GM18519 (cell line): Measurements from ENCODE around the gene MBOAT1.
"Not testable (repeated sequence)": the region's sequence is repeated elsewhere in the genome, so short reads cannot be mapped to it uniquely, and the experiment has no call there.

Source experiments
- ATAC-seq: cut with Tn5 transposase; IDR thresholded peaks from one replicate; pipeline ENCODE4 v1.9.1; 2021; ENCODE audit warnings: mild to moderate bottlenecking, moderate library complexity; ENCODE audit not compliant: unreplicated experiment, low FRiP score

The MBOAT1 gene

DNA sequence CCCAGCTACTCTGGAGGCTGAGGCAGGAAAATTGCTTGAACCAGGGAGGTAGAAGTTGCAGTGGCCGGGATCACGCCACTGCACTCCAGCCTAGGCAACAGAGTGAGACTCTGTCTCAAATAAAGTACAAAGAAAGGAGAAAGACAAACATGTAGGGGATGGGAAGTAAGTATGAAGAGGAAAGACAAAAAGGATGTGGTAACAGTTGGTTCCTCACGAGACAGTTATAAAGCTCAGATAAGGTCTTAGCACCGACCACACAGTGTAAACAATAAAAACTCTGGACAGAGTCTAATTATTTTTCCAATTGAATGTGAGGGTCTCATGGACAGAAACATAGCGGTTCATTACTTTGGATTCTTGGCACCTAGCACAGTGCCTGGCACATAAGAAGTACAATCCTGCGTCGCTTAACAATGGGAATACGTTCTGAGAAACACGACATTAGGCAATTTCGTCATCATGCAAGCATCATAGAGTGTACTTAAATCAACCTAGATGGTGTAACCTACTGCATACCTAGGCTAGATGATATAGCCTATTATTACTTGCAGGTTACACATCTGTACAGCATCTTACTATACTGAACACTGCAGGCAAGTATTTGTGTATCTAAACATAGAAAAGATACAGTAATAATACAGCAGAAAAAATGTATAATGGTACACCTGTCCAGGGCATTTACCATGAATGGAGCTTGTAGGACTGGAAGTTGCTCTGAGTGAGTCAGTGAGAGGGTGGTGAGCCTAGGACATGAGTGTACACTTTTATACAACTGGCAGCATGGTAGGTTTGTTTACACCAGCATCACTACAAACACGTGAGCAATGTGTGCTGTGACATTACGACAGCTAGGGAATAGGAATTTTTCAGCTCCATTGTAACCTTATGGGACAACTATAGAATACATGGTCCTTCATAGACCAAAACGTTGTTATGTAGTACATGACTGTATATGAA is 38.2 kb downstream of the MBOAT1 start:
- ATAC-seq, result peak; percentile 58

DNA sequence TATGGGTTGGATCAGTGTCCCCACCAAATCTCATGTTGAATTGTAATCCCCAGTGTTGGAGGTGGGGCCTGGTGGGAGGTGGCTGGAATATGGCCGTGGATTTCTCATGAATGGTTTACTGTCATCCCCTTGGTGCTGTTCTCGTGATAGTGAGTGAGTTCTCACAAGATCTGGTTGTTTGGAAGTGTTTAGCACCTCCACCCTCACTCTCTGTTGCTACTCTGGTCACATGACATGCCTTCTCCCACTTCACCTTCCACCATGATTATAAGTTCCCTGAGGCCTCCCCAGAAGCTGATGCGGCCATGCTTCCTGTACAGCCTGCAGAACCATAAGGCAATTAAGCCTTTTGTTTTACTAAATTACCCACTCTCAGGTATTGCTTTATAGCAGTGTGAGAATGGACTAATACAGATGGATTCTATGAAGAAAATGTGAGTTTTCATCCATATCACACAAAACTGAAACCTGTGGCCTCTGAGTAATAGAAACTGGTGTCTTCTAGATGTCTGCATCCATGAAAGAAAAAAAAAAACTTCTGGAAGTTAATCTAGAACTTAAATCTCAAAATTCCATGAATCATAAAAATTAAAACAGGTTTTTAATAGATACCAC is 39.3 kb downstream of the MBOAT1 start:
- ATAC-seq, result no peak

- ATAC-seq, result no peak
These were observed 41.7 kb downstream of the MBOAT1 start for GRCh38 chr6:20170455-20171148.

- no peak for ATAC-seq
These were observed 42.5 kb downstream of the MBOAT1 start for GRCh38 chr6:20169786-20170185.

DNA sequence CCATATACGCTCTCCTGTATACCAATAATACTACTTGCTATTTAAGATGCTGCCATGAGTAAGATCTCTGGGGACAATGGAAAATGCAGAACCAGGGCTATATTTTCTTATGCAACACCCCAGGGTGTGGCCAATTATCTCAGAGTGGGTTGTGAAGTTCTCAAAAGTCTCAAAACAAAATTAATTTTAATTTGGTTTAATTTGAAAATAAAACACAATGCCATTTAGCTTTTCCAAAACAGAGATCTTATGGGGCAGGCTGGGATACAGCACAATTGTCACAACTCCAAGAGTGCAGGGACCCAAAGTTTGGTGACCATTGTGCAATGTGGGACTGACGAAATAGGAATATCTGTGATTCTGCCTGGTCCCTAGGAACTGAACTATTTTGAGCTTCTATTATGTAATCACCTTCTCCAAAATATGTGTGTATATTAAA is 43.1 kb downstream of the MBOAT1 start:
- ATAC-seq, result no peak

DNA sequence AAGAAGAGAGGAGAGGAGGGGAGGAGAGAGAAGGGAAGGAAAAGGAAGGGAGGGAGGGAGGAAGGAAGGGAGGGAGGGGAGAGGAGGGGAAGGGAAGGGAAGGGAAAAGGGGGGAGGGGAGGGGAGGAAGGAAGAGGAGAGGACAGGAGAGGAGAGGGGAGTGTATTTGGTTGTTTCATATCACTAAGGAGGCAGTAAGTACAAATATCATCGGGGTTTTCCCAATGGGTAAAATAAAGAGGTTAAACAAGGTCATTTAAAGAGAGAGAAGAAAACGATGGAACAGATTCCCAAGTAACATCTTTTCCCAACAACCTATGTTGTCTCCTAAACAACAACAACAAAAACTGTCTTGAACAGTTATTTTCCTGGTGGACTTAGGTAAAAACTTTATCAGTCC is 43.6 kb downstream of the MBOAT1 start:
- ATAC-seq, result no peak

- no peak for ATAC-seq
These were observed 44.7 kb downstream of the MBOAT1 start for GRCh38 chr6:20167601-20168000.

- ATAC-seq, result no peak
These were observed 46.1 kb downstream of the MBOAT1 start for GRCh38 chr6:20166210-20166609.

GRCh38 chr6:20162515-20162914 is 49.8 kb downstream of the MBOAT1 start:
- ATAC-seq, result no peak

GRCh38 chr6:20160541-20161283 is 51.6 kb downstream of the MBOAT1 start:
- ATAC-seq, result no peak

- no peak for ATAC-seq
These were observed 52.3 kb downstream of the MBOAT1 start for GRCh38 chr6:20159781-20160540.

- ATAC-seq, result no peak
These were observed 53.2 kb downstream of the MBOAT1 start for GRCh38 chr6:20159098-20159497.

DNA sequence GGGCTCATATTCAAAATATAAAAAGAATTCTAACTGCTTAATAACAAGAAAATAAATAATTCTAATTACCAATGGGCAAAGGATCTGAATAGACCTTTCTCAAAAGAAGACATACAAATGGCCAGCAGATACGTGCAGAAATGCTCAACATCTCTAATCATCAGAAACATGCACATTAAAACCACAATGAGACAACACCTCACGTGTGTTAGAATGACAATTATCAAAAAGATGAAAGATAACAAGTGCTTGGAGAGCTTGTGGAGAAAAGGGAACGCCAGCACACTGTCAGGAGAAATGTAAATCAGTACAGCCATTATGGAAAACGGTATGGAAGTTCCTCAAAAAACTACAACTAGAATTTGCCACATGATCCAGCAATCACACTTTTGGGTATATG is 53.6 kb downstream of the MBOAT1 start:
- no peak for ATAC-seq

- ATAC-seq, result no peak
These were observed 55.4 kb downstream of the MBOAT1 start for GRCh38 chr6:20156824-20157223.

- no peak for ATAC-seq
These were observed 57.5 kb downstream of the MBOAT1 start for GRCh38 chr6:20154753-20155152.

DNA sequence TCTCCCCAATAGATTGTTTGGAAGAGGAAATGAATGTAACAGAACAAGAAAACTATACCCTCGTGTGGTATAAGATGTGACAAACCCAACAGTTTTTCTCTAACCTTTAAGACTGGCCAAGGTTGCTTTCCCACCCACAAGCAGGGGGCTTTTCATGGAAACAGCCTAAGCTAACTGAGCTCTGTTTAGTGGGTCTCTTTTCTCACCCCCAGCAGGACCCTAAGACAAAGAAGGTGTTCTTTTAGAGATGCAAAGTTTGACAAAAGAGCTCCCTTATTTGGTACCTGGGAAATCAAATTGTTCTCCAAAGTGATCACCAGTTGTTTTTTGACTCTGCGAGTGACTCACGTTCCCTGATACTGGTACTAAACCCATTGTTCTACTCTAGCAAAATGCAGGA is 59.1 kb downstream of the MBOAT1 start:
- ATAC-seq, result no peak

GRCh38 chr6:20148433-20148832 is 63.8 kb downstream of the MBOAT1 start:
- no peak for ATAC-seq

DNA sequence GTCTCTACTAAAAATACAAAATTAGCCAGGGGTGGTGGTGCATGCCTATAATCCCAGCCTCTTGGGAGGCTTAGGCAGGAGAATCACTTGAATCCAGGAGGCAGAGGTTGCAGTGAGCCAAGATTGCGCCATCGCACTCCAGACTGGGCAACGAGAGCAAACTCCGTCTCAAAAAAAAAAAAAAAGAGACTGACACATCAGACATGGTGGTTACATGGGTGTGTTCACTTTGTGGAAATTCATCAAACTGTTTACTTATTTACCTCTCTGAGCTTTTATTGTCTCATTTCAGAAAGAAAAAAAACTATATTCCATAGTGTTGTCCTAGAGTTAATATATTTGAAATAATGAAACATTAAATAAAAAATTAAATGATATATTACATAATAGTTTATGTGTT is 64.8 kb downstream of the MBOAT1 start:
- ATAC-seq, result no peak

DNA sequence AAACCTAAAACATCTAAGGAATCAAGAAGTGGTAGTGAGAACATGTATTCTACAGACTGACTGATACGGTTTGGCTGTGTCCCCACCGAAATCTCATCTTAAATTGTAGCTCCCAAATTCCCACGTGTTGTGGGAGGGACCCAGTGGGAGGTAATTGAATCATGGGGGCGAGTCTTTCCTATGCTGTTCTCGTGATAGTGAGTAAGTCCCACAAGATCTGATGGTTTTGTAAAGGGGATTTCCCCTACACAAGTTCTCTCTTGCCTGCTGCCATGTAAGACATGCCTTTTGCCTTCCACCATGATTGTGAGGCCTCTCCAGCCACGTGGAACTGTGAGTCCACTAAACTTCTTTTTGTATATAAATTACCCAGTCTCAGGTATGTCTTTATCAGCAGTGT is 65.4 kb downstream of the MBOAT1 start:
- not testable (repeated sequence) for ATAC-seq

- ATAC-seq, result no peak
These were observed 66.0 kb downstream of the MBOAT1 start for GRCh38 chr6:20146291-20146690.
